ENCODE data around the gene FNBP1L. TPM values are rescaled to one million over a fixed set of nuclear protein-coding genes. Genes with fewer than 3 reads are reported as not detected.

The FNBP1L gene
- polyA plus RNA-seq, 1 donor (not counting 4 experiments of a cell fraction or from before 2014, with no cell fraction given) = 22.9 TPM

DNA sequence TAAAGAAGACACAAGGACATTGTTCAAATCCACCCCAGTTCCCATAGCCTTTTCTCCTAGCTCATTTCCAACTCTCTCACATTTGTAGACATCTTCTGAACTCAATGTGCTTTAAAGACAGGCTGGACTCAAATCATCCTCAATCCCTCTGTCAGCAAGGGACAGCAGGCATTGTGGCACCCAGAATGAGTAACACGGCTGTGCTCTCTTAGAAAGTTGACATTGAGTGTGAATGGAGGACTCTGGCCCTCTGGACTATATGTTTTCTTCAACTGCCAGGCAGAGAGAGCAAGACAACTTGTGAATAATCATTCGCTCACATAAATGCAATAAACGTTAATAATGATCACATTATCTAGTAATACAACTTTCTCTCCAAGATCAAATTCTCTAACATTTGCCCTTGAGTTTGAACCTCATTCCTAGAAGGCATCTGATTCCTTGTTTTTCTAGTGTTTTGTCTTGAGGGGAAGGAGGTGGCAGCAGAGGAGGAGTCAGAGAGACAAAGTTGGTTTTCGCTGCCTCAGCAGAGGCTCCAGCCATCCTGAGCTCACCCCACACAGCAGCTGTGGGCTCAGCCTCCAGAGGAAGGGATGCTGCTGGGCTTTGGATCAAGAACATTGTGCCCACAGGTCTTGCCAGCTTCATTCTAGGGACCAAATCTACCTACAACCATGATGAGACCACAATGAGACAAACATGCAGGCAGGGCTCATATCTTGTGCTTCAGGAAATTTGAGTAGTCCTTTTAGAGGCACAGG lies 148.6 kb downstream of the FNBP1L start:
- H3K4me3 ChIP-seq (ENCODE audit: control insufficient read depth in 2 of 3, extremely low read depth in 1 of 3, insufficient read depth in 2 of 3, low read depth in 1 of 3, low read length in 3 of 3) = no peak overlapping the region
- FAIRE-seq = no peak
- H3K27ac ChIP-seq (ENCODE audit: control insufficient read depth, insufficient read depth, low read length) = peak overlapping the region; percentile 41
- H3K36me3 ChIP-seq (ENCODE audit: control insufficient read depth in 2 of 2, extremely low read depth in 1 of 2, insufficient read depth in 2 of 2, low read length in 2 of 2) = peaks cover 17 to 46% of the 10 kb centered on the region in 2 experiments
- no peak for DNase-seq (ENCODE audit: low read depth, low spot score)
- H3K9ac ChIP-seq (ENCODE audit: control insufficient read depth, extremely low read depth, insufficient read depth, low read length) = no peak overlapping the region
- peaks cover 100% of the 10 kb centered on the region for H3K79me2 ChIP-seq (ENCODE audit: control insufficient read depth, insufficient read depth, low read length)
- peaks cover 87% of the 10 kb centered on the region for H3K4me1 ChIP-seq (ENCODE audit: control insufficient read depth, extremely low read depth, insufficient read depth, low read length)
- H4K20me1 ChIP-seq (ENCODE audit: control insufficient read depth, extremely low read depth, insufficient read depth, low read length) = peaks cover 97% of the 10 kb centered on the region
- no peak overlapping the region for H2AFZ ChIP-seq (ENCODE audit: control insufficient read depth, low read length)
- dilution Hi-C loops (cut with MboI; ENCODE audit: extremely low pct_ligation_motif_present, low sequenced_read_pairs) = no loop called here
- H3K9me1 ChIP-seq (ENCODE audit: control insufficient read depth, extremely low read depth, insufficient read depth, low read length) = peaks cover 40% of the 10 kb centered on the region
- no peaks in the 10 kb centered on the region for H3K9me3 ChIP-seq (ENCODE audit: control insufficient read depth, low read depth, low read length)
- H3K4me2 ChIP-seq (ENCODE audit: control insufficient read depth, extremely low read depth, insufficient read depth, low read depth, low read length) = no peak overlapping the region
- no peaks in the 10 kb centered on the region for H3K27me3 ChIP-seq (ENCODE audit: control insufficient read depth, extremely low read depth, insufficient read depth, low read length)
- no peak for TF ChIP-seq EZH2 (IDR thresholded peaks at IDR 0.05; ENCODE audit: low read length)
- TF ChIP-seq, protein P1, sequence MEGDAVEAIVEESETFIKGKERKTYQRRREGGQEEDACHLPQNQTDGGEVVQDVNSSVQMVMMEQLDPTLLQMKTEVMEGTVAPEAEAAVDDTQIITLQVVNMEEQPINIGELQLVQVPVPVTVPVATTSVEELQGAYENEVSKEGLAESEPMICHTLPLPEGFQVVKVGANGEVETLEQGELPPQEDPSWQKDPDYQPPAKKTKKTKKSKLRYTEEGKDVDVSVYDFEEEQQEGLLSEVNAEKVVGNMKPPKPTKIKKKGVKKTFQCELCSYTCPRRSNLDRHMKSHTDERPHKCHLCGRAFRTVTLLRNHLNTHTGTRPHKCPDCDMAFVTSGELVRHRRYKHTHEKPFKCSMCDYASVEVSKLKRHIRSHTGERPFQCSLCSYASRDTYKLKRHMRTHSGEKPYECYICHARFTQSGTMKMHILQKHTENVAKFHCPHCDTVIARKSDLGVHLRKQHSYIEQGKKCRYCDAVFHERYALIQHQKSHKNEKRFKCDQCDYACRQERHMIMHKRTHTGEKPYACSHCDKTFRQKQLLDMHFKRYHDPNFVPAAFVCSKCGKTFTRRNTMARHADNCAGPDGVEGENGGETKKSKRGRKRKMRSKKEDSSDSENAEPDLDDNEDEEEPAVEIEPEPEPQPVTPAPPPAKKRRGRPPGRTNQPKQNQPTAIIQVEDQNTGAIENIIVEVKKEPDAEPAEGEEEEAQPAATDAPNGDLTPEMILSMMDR (optimal IDR thresholded peaks at IDR 0.05 in 1 of 3, IDR thresholded peaks at IDR 0.05 in 1 of 3, conservative IDR thresholded peaks at IDR 0.05 in 1 of 3; ENCODE audit: extremely low read depth in 1 of 3, insufficient read depth in 2 of 3, low read length in 3 of 3) = no peak

DNA sequence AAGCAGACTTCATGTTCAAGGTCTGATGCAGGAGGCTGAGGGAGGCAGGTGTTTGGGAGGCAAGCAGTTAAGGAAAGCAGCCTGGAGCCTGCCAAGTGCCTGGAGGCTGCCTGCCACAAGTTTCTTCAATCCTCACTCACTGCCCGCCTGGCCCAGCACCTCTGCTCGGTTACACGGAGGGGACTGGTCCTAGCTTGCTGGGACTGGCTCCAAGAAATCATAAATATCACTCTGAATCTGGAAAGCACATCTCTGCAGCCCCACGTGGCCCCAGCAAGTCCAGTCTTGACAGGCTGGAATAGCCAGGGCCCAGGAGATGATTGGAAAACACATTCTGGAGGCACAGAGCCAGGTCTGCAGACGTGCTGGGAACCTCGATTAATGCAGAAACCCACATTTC lies 149.8 kb downstream of the FNBP1L start:
- TF ChIP-seq, protein P1 (optimal IDR thresholded peaks at IDR 0.05 in 1 of 3, IDR thresholded peaks at IDR 0.05 in 1 of 3, conservative IDR thresholded peaks at IDR 0.05 in 1 of 3; ENCODE audit: extremely low read depth in 1 of 3, insufficient read depth in 2 of 3, low read length in 3 of 3) = no peak
- no peak for TF ChIP-seq EZH2 (IDR thresholded peaks at IDR 0.05; ENCODE audit: low read length)
- FAIRE-seq = peak; percentile 86
- H3K4me3 ChIP-seq (ENCODE audit: control insufficient read depth in 2 of 3, extremely low read depth in 1 of 3, insufficient read depth in 2 of 3, low read depth in 1 of 3, low read length in 3 of 3) = no peak overlapping the region
- DNase-seq (ENCODE audit: low read depth, low spot score) = no peak
- peaks cover 10 to 42% of the 10 kb centered on the region in 2 experiments for H3K36me3 ChIP-seq (ENCODE audit: control insufficient read depth in 2 of 2, extremely low read depth in 1 of 2, insufficient read depth in 2 of 2, low read length in 2 of 2)
- H3K79me2 ChIP-seq (ENCODE audit: control insufficient read depth, insufficient read depth, low read length) = peaks cover 100% of the 10 kb centered on the region
- peak overlapping the region; percentile 24 for H3K9ac ChIP-seq (ENCODE audit: control insufficient read depth, extremely low read depth, insufficient read depth, low read length)
- peak overlapping the region; percentile 34 for H3K4me2 ChIP-seq (ENCODE audit: control insufficient read depth, extremely low read depth, insufficient read depth, low read depth, low read length)
- dilution Hi-C loops (cut with MboI; ENCODE audit: extremely low pct_ligation_motif_present, low sequenced_read_pairs) = no loop called here
- peaks cover 96% of the 10 kb centered on the region for H4K20me1 ChIP-seq (ENCODE audit: control insufficient read depth, extremely low read depth, insufficient read depth, low read length)
- no peaks in the 10 kb centered on the region for H3K27me3 ChIP-seq (ENCODE audit: control insufficient read depth, extremely low read depth, insufficient read depth, low read length)
- H2AFZ ChIP-seq (ENCODE audit: control insufficient read depth, low read length) = no peak overlapping the region
- H3K9me1 ChIP-seq (ENCODE audit: control insufficient read depth, extremely low read depth, insufficient read depth, low read length) = peaks cover 30% of the 10 kb centered on the region
- peaks cover 84% of the 10 kb centered on the region for H3K4me1 ChIP-seq (ENCODE audit: control insufficient read depth, extremely low read depth, insufficient read depth, low read length)
- H3K27ac ChIP-seq (ENCODE audit: control insufficient read depth, insufficient read depth, low read length) = peak overlapping the region; percentile 39
- H3K9me3 ChIP-seq (ENCODE audit: control insufficient read depth, low read depth, low read length) = no peaks in the 10 kb centered on the region
